SK-N-SH (cell line): ENCODE results near the gene TIAM2. TPM values are rescaled to one million over a fixed set of nuclear protein-coding genes. Genes with fewer than 3 reads are reported as not detected.

Experiments
- CTCF ChIA-PET: fragments of 300-600, 350-600 bp; formaldehyde crosslinking; extraction: SDS; loops from one replicate; lab custom pipeline; 2021; lab: Yijun Ruan, JAX
- POLR2A ChIA-PET: fragments of 350-600 bp; sonication (Branson Sonifier 250); formaldehyde crosslinking; extraction: SDS; loops from one replicate; lab custom pipeline; 2020; ENCODE audit warnings: antibody characterized with exemption, inconsistent platforms; lab: Yijun Ruan, JAX
- DNase-seq: peaks from one replicate; pipeline ENCODE4 v3.0.0; 2012
- H2AFZ ChIP-seq: fragments of 200-600 bp; sonication (generic); 2 replicates; pipeline ENCODE4 v1.8.1; 2016; ENCODE audit warnings: antibody characterized with exemption, mild to moderate bottlenecking, low read depth
- H3F3A ChIP-seq: fragments of 200-600 bp; sonication (generic); replicated peaks from 2 replicates; pipeline ENCODE3; 2016; ENCODE audit warnings: antibody characterized with exemption, mild to moderate bottlenecking; ENCODE audit not compliant: insufficient read depth
- H3K27ac ChIP-seq, 2 experiments: fragments of 200-500 bp in 1 of 2; fragments of 200-600 bp in 1 of 2; sonication (Bioruptor generic) in 1 of 2; sonication (generic), shearing (Covaris generic) in 1 of 2; 2 replicates each; pipeline versions ENCODE4 v1.5.1 to v1.6.1; 2014 to 2016; ENCODE audit warnings: low read depth in 2 of 2, inconsistent platforms in 1 of 2, low read length in 1 of 2, mild to moderate bottlenecking in 1 of 2, mixed read lengths in 1 of 2
- H3K27me3 ChIP-seq: fragments of 200-600 bp; sonication (generic), shearing (Covaris generic); 2 replicates; pipeline ENCODE4 v1.6.1; 2016; ENCODE audit warnings: mixed run types; ENCODE audit not compliant: insufficient read depth
- H3K36me3 ChIP-seq, 2 experiments: fragments of 200-500 bp in 1 of 2; fragments of 200-600 bp in 1 of 2; sonication (Bioruptor generic) in 1 of 2; sonication (generic) in 1 of 2; replicated peaks in 1 of 2; 2 replicates each; pipeline versions ENCODE3 to v1.5.1; 2014 to 2016; ENCODE audit warnings: low read length in 1 of 2, mild to moderate bottlenecking in 1 of 2; ENCODE audit not compliant: insufficient read depth in 2 of 2, control insufficient read depth in 1 of 2
- H3K4me1 ChIP-seq, 2 experiments: fragments of 200-500 bp in 1 of 2; fragments of 200-600 bp in 1 of 2; sonication (Bioruptor generic) in 1 of 2; sonication (generic), shearing (Covaris generic) in 1 of 2; 2 replicates each; pipeline versions ENCODE4 v1.5.1 to v1.6.1; 2014 to 2016; ENCODE audit warnings: low read depth in 1 of 2, low read length in 1 of 2, mixed run types in 1 of 2; ENCODE audit not compliant: insufficient read depth in 2 of 2, control insufficient read depth in 1 of 2
- H3K4me2 ChIP-seq: fragments of 200-600 bp; sonication (generic), shearing (Covaris generic); 2 replicates; pipeline ENCODE4 v1.6.1; 2017; ENCODE audit warnings: mixed run types
- H3K4me3 ChIP-seq, 2 experiments: fragments of 200-500 bp in 1 of 2; fragments of 200-600 bp in 1 of 2; sonication (Bioruptor generic) in 1 of 2; sonication (generic), shearing (Covaris generic) in 1 of 2; 2 replicates each; pipeline versions ENCODE4 v1.5.1 to v1.8.1; 2014 to 2016; ENCODE audit warnings: low read depth in 2 of 2, inconsistent platforms in 1 of 2, low read length in 1 of 2, mild to moderate bottlenecking in 1 of 2, mixed read lengths in 1 of 2, moderate library complexity in 1 of 2
- H3K79me2 ChIP-seq: fragments of 200-600 bp; sonication (generic); 2 replicates; pipeline ENCODE4 v1.8.1; 2017; ENCODE audit warnings: mild to moderate bottlenecking; ENCODE audit not compliant: insufficient read depth
- H3K9ac ChIP-seq: fragments of 200-600 bp; sonication (generic); 2 replicates; pipeline ENCODE4 v1.6.1; 2017; ENCODE audit warnings: mixed run types
- H3K9me2 ChIP-seq: fragments of 200-600 bp; sonication (generic); 2 replicates; pipeline ENCODE4 v1.6.1; 2017; ENCODE audit warnings: mixed run types
- H3K9me3 ChIP-seq: fragments of 200-600 bp; sonication (generic); 2 replicates; pipeline ENCODE4 v1.6.1; 2017; ENCODE audit warnings: mixed run types, mild to moderate bottlenecking, moderate library complexity
- H4K20me1 ChIP-seq: fragments of 200-600 bp; sonication (generic); 2 replicates; pipeline ENCODE4 v1.6.1; 2017; ENCODE audit warnings: mild to moderate bottlenecking, mixed run types; ENCODE audit not compliant: insufficient read depth
- EP300 ChIP-seq, 2 experiments: IDR thresholded peaks; 2 replicates each; pipeline versions ENCODE4 v1.4.0 to v1.6.1; 2012; ENCODE audit warnings: borderline replicate concordance in 1 of 2, low read depth in 1 of 2, low read length in 1 of 2
- EZH2phosphoT487 ChIP-seq: fragments of 200-600 bp; sonication (generic); IDR thresholded peaks from 2 replicates; pipeline ENCODE4 v1.6.1; 2017; ENCODE audit warnings: low read depth, mixed run types, mild to moderate bottlenecking, antibody characterized with exemption, moderate library complexity, borderline replicate concordance
- FOXJ3 ChIP-seq: sonication (generic); formaldehyde crosslinking; IDR thresholded peaks from 2 replicates; pipeline ENCODE4 v1.5.1; 2020; ENCODE audit warnings: mild to moderate bottlenecking, missing genetic modification reagents
- GABPA ChIP-seq: IDR thresholded peaks from 2 replicates; pipeline ENCODE4 v1.4.0; 2012; ENCODE audit warnings: low read depth, mild to moderate bottlenecking
- JUND ChIP-seq: IDR thresholded peaks from 2 replicates; pipeline ENCODE4 v1.4.0; 2012
- MEF2A ChIP-seq: IDR thresholded peaks from 2 replicates; pipeline ENCODE4 v1.4.0; 2012; ENCODE audit warnings: low read depth, borderline replicate concordance
- NFIC ChIP-seq: IDR thresholded peaks from 2 replicates; pipeline ENCODE4 v1.4.0; 2012; ENCODE audit warnings: borderline replicate concordance
- POLR2AphosphoS5 ChIP-seq: IDR thresholded peaks from 2 replicates; pipeline ENCODE4 v1.6.1; 2012; ENCODE audit warnings: low read depth, low read length
- RCOR1 ChIP-seq: fragments of 150-350 bp; IDR thresholded peaks from 2 replicates; pipeline ENCODE4 v1.6.1; 2017; ENCODE audit warnings: antibody characterized with exemption, low read length
- TAF1 ChIP-seq: IDR thresholded peaks from 2 replicates; pipeline ENCODE4 v1.6.1; 2012; ENCODE audit warnings: low read depth, mild to moderate bottlenecking, low read length, moderate library complexity, borderline replicate concordance
- TCF12 ChIP-seq: IDR thresholded peaks from 2 replicates; pipeline ENCODE4 v1.4.0; 2012
- WGBS: methylation state at CpG from one replicate; pipeline ENCODE4 v1.1.6; 2017; ENCODE audit warnings: low lambda C conversion rate; 5-methylcytosine and 5-hydroxymethylcytosine counted together
- polyA plus RNA-seq, 3 experiments: library from polyadenylated mRNA; depleted of rRNA; stranded (reverse); fragments of >200 nt; gene quantifications; 2 replicates each; pipeline ENCODE4 v1.2.3, GENCODE V29; 2012
- TF ChIP-seq, protein P1 (sequence below): IDR thresholded peaks from 2 replicates; pipeline ENCODE4 v1.6.1; 2012; ENCODE audit warnings: mild to moderate bottlenecking, low read depth, low read length, moderate library complexity
- TF ChIP-seq, protein P2 (sequence below): IDR thresholded peaks from 2 replicates; pipeline ENCODE4 v1.4.0; 2012; ENCODE audit warnings: low read depth, borderline replicate concordance
- TF ChIP-seq, protein P3 (sequence below): IDR thresholded peaks from 2 replicates; pipeline ENCODE4; 2012
- TF ChIP-seq, protein P4 (sequence below): fragments of 200-600 bp; sonication (generic); IDR thresholded peaks from 2 replicates; pipeline ENCODE4 v1.6.1; 2017; ENCODE audit warnings: antibody characterized with exemption, mild to moderate bottlenecking, moderate library complexity

Gene TIAM2
- polyA plus RNA-seq, 1 of the 3 experiments (the other 2 are of a cell fraction), result 13.6 TPM

DNA sequence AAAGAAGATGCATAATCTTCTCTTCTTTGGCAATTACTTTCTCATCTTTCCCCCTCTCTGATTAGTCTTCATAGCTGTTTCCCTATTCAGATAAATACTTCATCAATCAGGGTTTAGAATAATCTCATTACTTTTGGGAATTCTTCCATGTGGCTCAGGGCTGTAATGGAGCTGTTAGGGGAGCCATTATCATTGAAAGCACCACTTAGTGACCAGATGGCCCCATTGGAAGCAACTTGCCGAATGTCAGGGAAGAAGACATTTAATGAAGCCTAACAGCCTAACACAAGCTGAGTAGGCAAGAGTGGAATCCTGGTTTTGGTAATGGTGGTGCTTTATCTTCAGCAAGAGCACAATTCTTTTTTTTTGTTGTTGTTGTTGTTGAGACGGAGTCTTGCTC is 45.0 kb downstream of the TIAM2 start:
- Histone ChIP-seq H3K27me3 (no peaks in the 10 kb centered on the region), H3K36me3 (no peaks in the 10 kb centered on the region), H3K79me2 (no peaks in the 10 kb centered on the region), H3K9me2 (no peaks in the 10 kb centered on the region), H3K9ac (no peak overlapping the region), H3K4me1 (no peaks in the 10 kb centered on the region; a peak in 1 of 4 replicates), H3K4me2 (no peak overlapping the region), H3K27ac (no peak overlapping the region), H2AFZ (no peak overlapping the region), H4K20me1 (no peaks in the 10 kb centered on the region), H3K9me3 (no peaks in the 10 kb centered on the region), H3K4me3 (no peak overlapping the region), H3F3A (no peaks in the 10 kb centered on the region)
- WGBS, result 91% methylated on average over 2 of the region's 2 CpGs
- ChIA-PET POLR2A (no interaction called here), CTCF (no interaction called here)
- TF ChIP-seq EP300 (IDR thresholded peaks at IDR 0.05; ENCODE audit: borderline replicate concordance in 1 of 2, low read depth in 1 of 2, low read length in 1 of 2), result peak in 1 of 2 experiments; percentile 55; a peak in 1 of 4 replicates
- peak; percentile 56 for TF ChIP-seq RCOR1
- TF ChIP-seq TCF12, result no peak
- DNase-seq, result peak; percentile 73

DNA sequence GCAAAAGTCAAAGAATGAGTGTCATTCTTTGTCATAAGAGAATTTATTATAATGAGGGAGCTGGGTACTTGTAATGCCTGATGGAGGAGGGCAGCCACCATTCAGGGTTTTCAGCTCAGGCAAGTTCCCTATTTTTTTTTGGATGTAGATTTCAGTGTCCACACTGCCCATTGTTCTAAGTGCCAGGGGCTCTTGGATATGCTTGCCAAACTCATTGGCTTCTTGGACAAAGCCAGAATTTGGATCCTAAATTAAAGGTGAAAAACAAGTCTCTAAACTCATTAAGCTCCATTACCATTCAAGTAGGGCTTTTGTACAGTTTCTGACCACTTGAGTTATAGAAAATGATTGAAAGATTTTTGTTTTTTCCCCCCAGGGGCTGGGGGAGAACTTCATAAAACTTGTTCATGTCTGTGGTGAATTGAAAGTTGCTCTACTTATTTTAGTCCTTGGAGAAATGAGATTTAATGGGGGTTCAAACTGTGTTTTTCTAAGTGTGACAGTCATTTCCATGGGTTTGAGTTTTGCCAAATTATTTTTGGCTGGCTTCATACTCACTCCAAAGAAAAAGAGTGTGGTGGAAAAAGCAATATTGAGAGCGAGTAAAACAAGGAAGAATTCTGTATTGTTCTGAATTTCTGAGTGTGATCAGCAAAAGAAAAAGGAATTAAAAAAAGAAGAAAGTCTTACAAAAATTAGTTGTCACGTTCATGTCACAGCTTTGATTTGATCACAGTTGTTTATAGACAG is 46.0 kb downstream of the TIAM2 start:
- Histone ChIP-seq H3K9ac (no peak overlapping the region), H3K4me3 (no peak overlapping the region)
- no peak for TF ChIP-seq FOXJ3 (CRISPR knock-in tag)
- TF ChIP-seq, protein P1, sequence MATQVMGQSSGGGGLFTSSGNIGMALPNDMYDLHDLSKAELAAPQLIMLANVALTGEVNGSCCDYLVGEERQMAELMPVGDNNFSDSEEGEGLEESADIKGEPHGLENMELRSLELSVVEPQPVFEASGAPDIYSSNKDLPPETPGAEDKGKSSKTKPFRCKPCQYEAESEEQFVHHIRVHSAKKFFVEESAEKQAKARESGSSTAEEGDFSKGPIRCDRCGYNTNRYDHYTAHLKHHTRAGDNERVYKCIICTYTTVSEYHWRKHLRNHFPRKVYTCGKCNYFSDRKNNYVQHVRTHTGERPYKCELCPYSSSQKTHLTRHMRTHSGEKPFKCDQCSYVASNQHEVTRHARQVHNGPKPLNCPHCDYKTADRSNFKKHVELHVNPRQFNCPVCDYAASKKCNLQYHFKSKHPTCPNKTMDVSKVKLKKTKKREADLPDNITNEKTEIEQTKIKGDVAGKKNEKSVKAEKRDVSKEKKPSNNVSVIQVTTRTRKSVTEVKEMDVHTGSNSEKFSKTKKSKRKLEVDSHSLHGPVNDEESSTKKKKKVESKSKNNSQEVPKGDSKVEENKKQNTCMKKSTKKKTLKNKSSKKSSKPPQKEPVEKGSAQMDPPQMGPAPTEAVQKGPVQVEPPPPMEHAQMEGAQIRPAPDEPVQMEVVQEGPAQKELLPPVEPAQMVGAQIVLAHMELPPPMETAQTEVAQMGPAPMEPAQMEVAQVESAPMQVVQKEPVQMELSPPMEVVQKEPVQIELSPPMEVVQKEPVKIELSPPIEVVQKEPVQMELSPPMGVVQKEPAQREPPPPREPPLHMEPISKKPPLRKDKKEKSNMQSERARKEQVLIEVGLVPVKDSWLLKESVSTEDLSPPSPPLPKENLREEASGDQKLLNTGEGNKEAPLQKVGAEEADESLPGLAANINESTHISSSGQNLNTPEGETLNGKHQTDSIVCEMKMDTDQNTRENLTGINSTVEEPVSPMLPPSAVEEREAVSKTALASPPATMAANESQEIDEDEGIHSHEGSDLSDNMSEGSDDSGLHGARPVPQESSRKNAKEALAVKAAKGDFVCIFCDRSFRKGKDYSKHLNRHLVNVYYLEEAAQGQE, result no peak
- TF ChIP-seq TAF1, result no peak
- TF ChIP-seq MEF2A, result no peak
- no peak for TF ChIP-seq EZH2phosphoT487
- TF ChIP-seq GABPA, result no peak
- TF ChIP-seq, protein P2, sequence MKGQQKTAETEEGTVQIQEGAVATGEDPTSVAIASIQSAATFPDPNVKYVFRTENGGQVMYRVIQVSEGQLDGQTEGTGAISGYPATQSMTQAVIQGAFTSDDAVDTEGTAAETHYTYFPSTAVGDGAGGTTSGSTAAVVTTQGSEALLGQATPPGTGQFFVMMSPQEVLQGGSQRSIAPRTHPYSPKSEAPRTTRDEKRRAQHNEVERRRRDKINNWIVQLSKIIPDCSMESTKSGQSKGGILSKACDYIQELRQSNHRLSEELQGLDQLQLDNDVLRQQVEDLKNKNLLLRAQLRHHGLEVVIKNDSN, result no peak
- no peak for TF ChIP-seq NFIC
- TF ChIP-seq JUND, result no peak
- TF ChIP-seq, protein P3, sequence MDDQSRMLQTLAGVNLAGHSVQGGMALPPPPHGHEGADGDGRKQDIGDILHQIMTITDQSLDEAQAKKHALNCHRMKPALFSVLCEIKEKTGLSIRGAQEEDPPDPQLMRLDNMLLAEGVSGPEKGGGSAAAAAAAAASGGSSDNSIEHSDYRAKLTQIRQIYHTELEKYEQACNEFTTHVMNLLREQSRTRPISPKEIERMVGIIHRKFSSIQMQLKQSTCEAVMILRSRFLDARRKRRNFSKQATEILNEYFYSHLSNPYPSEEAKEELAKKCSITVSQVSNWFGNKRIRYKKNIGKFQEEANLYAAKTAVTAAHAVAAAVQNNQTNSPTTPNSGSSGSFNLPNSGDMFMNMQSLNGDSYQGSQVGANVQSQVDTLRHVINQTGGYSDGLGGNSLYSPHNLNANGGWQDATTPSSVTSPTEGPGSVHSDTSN, result no peak
- TF ChIP-seq, protein P4, sequence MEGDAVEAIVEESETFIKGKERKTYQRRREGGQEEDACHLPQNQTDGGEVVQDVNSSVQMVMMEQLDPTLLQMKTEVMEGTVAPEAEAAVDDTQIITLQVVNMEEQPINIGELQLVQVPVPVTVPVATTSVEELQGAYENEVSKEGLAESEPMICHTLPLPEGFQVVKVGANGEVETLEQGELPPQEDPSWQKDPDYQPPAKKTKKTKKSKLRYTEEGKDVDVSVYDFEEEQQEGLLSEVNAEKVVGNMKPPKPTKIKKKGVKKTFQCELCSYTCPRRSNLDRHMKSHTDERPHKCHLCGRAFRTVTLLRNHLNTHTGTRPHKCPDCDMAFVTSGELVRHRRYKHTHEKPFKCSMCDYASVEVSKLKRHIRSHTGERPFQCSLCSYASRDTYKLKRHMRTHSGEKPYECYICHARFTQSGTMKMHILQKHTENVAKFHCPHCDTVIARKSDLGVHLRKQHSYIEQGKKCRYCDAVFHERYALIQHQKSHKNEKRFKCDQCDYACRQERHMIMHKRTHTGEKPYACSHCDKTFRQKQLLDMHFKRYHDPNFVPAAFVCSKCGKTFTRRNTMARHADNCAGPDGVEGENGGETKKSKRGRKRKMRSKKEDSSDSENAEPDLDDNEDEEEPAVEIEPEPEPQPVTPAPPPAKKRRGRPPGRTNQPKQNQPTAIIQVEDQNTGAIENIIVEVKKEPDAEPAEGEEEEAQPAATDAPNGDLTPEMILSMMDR, result no peak
- TF ChIP-seq POLR2AphosphoS5, result no peak
- TF ChIP-seq TCF12, result no peak
- no peak for TF ChIP-seq EP300 (IDR thresholded peaks at IDR 0.05; ENCODE audit: borderline replicate concordance in 1 of 2, low read depth in 1 of 2, low read length in 1 of 2)
- TF ChIP-seq, all 33 proteins: peak for 0
- Histone ChIP-seq H3K4me1 (no peaks in the 10 kb centered on the region; a peak in 1 of 4 replicates), H3F3A (no peaks in the 10 kb centered on the region), H4K20me1 (no peaks in the 10 kb centered on the region), H2AFZ (no peak overlapping the region), H3K79me2 (no peaks in the 10 kb centered on the region; the same call in 1 of the 2 replicates), H3K36me3 (no peaks in the 10 kb centered on the region), H3K9me2 (no peaks in the 10 kb centered on the region), H3K27ac (no peak overlapping the region), H3K27me3 (no peaks in the 10 kb centered on the region), H3K4me2 (no peak overlapping the region), H3K9me3 (no peaks in the 10 kb centered on the region)
- WGBS, result 91% methylated on average over 2 of the region's 2 CpGs
- no peak for DNase-seq
- POLR2A ChIA-PET, result no interaction called here
- CTCF ChIA-PET, result interaction anchor here (1.1 kb wide), 1 partner anchor 16 kb away, joined by 3 read pairs; no protein-coding TSS in a partner anchor
